HG02973 (cell line): ENCODE data around the gene TNFRSF1A.
"Not testable (repeated sequence)": the region's sequence is repeated elsewhere in the genome, so short reads cannot be mapped to it uniquely, and the experiment has no call there.

Source experiments
- ATAC-seq: cut with Tn5 transposase; IDR thresholded peaks from one replicate; pipeline ENCODE4 v1.9.1; 2021; ENCODE audit warnings: moderate library complexity; ENCODE audit not compliant: unreplicated experiment

TNFRSF1A gene

GRCh38 chr12:6338536-6338935 is 3.3 kb downstream of the TNFRSF1A start:
- not testable (repeated sequence) for ATAC-seq

GRCh38 chr12:6337958-6338433 is 3.9 kb downstream of the TNFRSF1A start:
- ATAC-seq = no peak

GRCh38 chr12:6336889-6337853 is 4.7 kb downstream of the TNFRSF1A start:
- ATAC-seq = no peak

GRCh38 chr12:6336079-6336888 is 5.6 kb downstream of the TNFRSF1A start:
- ATAC-seq = no peak

GRCh38 chr12:6335451-6336078 is 6.3 kb downstream of the TNFRSF1A start:
- no peak for ATAC-seq

GRCh38 chr12:6334940-6335450 is 6.9 kb downstream of the TNFRSF1A start:
- no peak for ATAC-seq

GRCh38 chr12:6334359-6334758 is 7.5 kb downstream of the TNFRSF1A start:
- no peak for ATAC-seq

GRCh38 chr12:6333566-6333965 is 8.3 kb downstream of the TNFRSF1A start:
- ATAC-seq = no peak

- ATAC-seq = no peak
These were observed 8.8 kb downstream of the TNFRSF1A start for GRCh38 chr12:6333029-6333428.

- no peak for ATAC-seq
These were observed 9.4 kb downstream of the TNFRSF1A start for GRCh38 chr12:6332459-6332858.

- no peak for ATAC-seq
These were observed 10.7 kb downstream of the TNFRSF1A start for GRCh38 chr12:6330999-6331714.

- no peak for ATAC-seq
These were observed 11.7 kb downstream of the TNFRSF1A start for GRCh38 chr12:6330192-6330591.

- ATAC-seq = no peak
These were observed 12.2 kb downstream of the TNFRSF1A start for GRCh38 chr12:6329703-6330064.

GRCh38 chr12:6328945-6329702 is 12.8 kb downstream of the TNFRSF1A start:
- no peak for ATAC-seq

- ATAC-seq = no peak
These were observed 13.7 kb downstream of the TNFRSF1A start for GRCh38 chr12:6328045-6328779.

- no peak for ATAC-seq
These were observed 14.4 kb downstream of the TNFRSF1A start for GRCh38 chr12:6327229-6328041.

- ATAC-seq = no peak
These were observed 15.3 kb downstream of the TNFRSF1A start for GRCh38 chr12:6326316-6327228.
